GM18951 (cell line): ENCODE data around the gene MBOAT1.

Experiments used
- POLR2A ChIP-seq: IDR thresholded peaks from 4 replicates; pipeline ENCODE4 v1.6.1; 2011; ENCODE audit warnings: mild to moderate bottlenecking; ENCODE audit not compliant: insufficient read length, insufficient read depth; ENCODE audit errors: extremely low read depth
- in situ Hi-C: fragments of 300-500 bp; cut with MboI; formaldehyde crosslinking; loops from one replicate; pipeline ENCODE4 v1.12.0; 2022; ENCODE audit warnings: low sequenced_read_pairs, mixed read lengths, inconsistent platforms; ENCODE audit not compliant: unreplicated experiment

MBOAT1 gene

DNA sequence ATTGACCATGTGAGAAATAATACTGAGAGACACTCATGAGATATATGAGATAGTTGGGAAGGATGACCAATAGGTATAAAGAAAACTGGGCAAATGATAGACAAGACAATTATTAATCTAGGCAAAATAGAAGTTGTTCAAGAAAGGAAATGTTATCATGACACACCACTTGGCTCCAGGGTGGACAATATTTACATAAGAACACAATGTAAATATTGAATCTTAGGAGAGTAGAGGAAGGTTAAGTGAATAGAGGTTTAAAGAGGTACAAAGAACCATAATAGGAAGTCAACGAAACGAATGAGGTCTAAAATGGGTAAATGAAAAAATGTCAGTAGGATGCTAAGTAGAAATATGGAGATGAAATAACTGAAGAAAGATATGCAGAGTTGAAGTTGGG is 126.5 kb downstream of the MBOAT1 start:
- in situ Hi-C loops: no loop called here
- TF ChIP-seq POLR2A: no peak

DNA sequence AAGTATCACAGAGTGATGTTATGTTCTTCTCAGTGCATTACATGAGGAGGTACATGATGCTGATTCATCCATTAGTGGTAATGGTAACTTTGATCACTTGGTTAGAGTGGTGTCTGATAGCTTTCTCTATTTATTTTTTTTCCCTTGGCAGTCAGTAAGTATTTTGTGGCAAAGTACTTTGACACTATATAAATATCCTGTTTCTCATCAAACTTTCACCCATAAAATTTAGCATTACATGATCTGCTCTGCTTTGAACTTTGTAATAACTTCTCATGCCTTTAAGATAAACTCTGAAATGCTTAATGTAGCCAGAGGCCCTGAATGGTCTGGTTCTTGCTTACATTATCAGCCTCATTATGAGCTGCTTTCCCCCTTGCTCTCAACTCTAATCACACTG is 127.9 kb downstream of the MBOAT1 start:
- in situ Hi-C loops: no loop called here
- no peak for TF ChIP-seq POLR2A

DNA sequence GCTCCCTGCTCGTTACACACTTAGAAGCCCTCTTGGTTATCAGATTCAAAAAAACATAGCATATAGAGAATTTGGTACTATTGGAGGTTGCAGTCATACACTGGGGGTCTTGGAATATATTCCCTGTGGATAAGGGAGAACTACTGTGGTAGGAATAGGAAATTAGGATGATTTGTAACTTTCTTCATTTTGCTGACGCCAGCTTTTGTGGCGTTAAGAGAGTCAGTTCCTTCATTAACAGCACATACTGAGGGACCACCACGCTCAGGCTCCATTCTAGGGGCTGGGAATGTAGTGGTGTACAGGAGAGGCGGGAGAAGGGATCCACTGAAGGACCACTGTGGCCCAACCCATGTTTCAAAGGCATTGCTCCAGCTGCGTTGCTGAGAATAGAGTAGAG is 140.3 kb downstream of the MBOAT1 start:
- in situ Hi-C loops: no loop called here
- no peak for TF ChIP-seq POLR2A

DNA sequence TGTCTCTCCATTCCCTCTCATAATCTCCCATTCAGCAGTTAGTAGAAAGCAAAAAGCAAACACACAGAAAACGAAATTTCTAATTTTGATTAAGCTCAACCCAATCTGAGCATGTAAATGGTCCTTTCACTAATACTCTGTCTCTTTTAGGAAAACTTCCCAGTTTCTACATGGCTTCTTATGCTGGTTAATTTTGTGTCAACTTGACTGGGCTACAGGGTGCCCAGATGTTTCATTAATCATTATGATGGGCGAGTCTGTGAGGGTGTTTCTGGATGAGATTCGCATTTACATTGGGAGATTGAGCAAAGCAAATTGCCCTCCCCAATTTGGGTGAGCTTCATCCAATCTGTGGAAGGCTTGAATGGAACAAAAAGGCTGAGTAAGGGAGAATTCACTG is 142.2 kb downstream of the MBOAT1 start:
- TF ChIP-seq POLR2A: no peak
- in situ Hi-C loops: no loop called here

DNA sequence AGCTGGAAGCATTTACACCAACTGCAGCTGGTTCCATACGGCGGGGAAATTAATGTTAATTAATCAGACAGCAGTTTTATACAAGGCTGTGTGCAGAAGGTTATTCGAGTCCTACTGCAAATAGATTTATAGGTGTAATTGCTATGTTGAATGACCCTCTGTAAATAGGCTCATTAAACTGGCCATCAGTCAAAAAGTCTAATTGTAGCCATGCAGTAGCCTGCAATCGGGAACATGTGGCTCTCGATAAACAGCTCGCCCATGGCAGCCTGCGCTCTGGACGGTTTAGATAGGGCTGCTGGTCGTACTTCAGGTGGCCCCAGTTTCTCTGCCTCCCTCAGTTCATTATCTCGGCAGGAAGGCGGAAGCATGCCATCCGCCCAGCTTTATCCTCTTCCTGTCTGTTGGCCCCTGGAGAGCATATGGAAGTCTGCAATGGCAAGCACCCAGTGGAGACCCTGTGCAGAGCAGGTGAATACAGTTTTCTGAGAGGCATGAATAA is 143.2 kb downstream of the MBOAT1 start:
- TF ChIP-seq POLR2A: no peak
- in situ Hi-C loops: no loop called here

DNA sequence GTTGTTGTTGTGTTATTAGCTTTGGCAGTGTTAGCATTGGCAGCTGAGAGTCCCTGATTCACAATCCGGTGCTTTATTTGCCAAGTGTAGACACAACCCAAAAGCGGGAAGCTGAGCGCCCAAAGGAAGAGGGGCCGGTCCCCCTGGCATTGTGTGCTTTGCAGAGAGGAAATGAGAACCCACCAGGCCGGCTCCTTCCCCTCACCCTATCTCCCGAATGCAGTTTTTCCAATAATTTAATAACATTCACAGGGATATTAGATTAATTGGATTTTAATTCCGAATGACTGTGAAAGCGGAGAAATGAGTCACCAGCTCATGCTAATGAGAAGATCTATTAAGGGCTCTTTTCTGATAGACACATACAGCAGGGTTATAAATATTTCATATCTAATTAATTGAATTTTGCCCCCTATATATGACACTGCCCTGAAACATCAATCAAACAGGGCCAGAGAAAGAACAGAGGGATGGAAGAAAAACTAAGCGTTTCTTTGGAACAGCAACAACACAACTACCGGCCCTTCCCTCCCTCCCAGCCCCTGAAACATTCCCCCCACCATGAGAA is 143.8 kb downstream of the MBOAT1 start:
- TF ChIP-seq POLR2A: no peak
- in situ Hi-C loops: no loop called here

DNA sequence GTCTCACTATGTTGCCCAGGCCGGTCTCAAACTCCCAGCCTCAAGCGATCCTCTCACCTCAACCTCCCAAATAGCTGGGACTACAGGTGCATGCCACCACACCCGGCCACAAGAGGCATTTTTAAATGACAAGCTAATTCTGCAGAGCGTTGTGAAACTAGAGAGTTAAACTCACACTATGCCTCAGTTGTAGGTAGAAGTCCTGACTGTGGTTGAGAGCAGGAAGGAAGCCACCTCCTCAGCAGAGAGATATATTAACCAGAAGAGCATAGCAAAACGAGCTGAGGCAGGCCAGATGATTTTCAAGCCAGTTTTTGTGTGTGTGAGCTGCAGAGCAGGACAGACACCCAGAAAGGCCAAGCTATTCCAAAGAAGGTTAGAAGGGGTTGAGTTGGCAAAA is 150.3 kb downstream of the MBOAT1 start:
- in situ Hi-C loops: no loop called here
- TF ChIP-seq POLR2A: no peak

DNA sequence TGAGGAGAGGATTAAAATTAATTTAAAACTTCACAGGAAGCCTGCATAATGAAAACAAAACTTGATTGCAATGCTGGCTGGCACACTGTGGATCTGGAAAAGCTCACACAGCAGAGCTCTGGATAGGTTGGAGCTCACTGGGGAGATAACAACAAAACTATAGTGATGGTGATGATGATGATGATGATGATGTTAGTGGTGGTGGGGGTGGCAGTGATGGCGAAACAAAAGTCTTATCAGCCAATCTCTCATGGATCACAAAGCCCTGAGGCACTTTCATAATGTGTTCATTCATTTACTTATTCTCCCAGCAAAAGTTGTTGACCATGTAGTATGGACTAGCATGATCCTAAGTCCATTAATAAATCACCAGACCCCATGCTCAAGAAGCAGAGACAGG is 152.0 kb downstream of the MBOAT1 start:
- in situ Hi-C loops: no loop called here
- no peak for TF ChIP-seq POLR2A

DNA sequence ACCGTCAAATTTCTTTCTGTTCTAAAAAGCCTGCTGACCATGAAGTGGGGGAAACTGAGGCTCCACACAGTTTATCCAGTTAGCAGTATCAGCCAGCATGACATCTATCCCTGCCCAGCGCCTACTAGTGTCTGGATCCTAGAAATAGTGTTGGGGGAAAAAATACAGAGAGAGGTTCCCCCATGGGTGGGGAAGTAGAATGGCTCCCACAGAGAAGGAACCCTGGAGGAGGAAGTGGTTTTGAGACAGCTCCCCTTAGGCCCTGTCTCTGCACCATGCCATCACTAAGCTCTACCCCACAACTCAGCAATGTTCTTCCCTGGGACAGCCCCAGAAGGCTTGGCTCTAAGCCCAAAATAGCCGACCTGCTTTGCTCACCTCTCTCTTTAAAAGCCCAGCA is 153.4 kb downstream of the MBOAT1 start:
- TF ChIP-seq POLR2A: no peak
- in situ Hi-C loops: no loop called here

DNA sequence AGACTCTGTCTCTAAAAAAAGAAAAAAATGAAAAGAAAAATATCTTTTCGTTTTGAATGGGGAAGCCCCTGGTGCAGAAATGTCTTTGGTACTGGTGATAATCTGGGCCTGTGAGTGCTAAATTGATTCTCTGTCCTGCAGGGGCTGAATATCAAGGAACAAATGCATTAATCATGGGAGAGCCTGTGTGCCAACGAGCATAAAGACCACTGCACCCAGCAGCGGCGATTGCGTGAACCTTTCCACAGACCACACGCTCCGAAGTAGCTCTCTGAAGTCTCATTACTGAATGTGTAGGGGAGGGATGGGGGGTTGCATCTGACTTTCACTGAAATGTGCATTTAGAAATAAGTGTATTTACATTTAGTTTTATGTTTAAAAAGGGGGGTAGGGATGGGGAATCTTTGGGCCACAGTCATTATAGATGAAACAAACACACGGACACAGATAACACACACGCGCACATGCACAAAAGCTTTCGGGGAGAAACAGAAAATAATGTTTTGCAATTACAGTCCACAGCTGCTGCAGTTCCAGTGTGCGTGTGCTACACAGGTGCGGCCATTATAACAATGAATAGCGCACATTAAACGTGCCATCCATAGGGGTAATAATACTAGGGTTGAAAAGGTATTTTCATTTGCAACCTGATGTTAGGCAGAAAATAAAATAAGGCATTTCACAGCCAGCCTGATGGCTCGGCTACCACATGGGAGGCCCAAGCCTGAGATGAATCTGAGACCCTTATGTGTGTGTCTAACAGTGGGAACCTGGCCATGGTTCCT is 154.0 kb downstream of the MBOAT1 start:
- no peak for TF ChIP-seq POLR2A
- in situ Hi-C loops: no loop called here

DNA sequence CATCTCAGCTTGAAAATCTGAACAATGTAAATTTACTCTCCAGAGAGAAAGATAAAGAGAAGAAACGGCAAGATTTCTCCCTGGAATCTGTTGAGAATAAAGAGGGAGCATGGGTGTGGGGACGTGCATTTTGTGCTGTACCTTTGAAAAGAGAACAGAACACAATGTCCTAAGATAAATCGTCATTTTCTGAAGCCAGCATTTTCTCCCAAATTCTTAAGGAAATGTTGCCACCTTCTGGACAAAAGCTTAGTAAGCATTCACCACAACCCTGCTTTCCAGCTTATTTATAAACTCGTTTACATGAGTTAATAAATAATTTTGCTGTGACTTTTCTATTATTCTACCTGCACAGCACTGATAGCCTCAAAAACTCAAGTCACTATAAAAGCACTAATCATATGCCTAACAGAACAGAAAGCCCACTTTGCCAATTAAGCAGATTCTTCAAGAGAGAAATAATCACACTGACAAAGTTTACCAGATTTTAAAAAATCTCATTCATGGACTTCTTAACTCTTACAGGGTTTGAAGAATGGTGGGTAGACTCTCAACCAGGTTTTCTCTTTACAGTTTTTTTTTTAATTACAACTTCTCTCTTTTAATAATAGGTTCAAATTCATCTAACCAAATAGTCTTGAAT is 155.8 kb downstream of the MBOAT1 start:
- TF ChIP-seq POLR2A: no peak
- in situ Hi-C loops: no loop called here

DNA sequence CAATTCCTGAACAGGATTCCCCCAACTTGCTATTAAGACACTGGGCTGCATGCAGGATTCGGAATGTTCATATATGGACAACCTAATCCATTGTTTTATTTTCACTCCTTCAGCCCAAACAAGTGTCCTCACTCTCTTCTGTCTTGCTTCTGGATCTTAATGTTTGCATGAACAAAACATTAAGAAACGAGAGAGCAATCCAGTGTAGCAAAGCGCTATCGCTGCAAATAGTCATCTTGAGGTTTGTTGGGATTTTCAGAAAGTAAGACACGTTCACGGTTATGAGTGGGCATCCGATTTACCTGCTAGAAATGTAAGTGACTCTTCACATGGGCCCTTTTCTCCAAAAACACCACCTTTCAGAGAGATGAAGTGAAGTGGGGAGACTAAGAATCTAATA is 156.4 kb downstream of the MBOAT1 start:
- TF ChIP-seq POLR2A: no peak
- in situ Hi-C loops: no loop called here
